SK-N-SH (cell line): Measurements from ENCODE around the gene LRRC27.

ENCODE experiments used
- CTCF ChIP-seq: fragments of 200-600 bp; sonication (generic); IDR thresholded peaks from 2 replicates; pipeline ENCODE4 v1.6.1; 2017; ENCODE audit warnings: antibody characterized with exemption, mild to moderate bottlenecking, moderate library complexity
- JUND ChIP-seq: IDR thresholded peaks from 2 replicates; pipeline ENCODE4 v1.4.0; 2012
- POLR2AphosphoS5 ChIP-seq: IDR thresholded peaks from 2 replicates; pipeline ENCODE4 v1.6.1; 2012; ENCODE audit warnings: low read depth, low read length
- USF2 ChIP-seq: fragments of 150-350 bp; IDR thresholded peaks from 2 replicates; pipeline ENCODE4 v1.6.1; 2017; ENCODE audit warnings: antibody characterized with exemption, low read length, low read depth, borderline replicate concordance

- TF ChIP-seq CTCF (no peak), POLR2AphosphoS5 (no peak), JUND (no peak), USF2 (no peak)
Measured at GRCh38 chr10:132309879-132310591, 22.0 kb upstream of the LRRC27 start.
